ENCODE data around the gene ADAMTS7.
"Not testable (repeated sequence)": the region's sequence is repeated elsewhere in the genome, so short reads cannot be mapped to it uniquely, and the experiment has no call there.

The ADAMTS7 gene

GRCh38 chr15:78828920-78829319 is 17.7 kb upstream of the ADAMTS7 start:
- DNase-seq (ENCODE audit: low spot score) = no peak

- DNase-seq (ENCODE audit: low spot score) = no peak
These were observed 11.2 kb upstream of the ADAMTS7 start for GRCh38 chr15:78822514-78822913.

- DNase-seq (ENCODE audit: low spot score) = no peak
These were observed 540 bp upstream of the ADAMTS7 start for GRCh38 chr15:78811825-78812183.

GRCh38 chr15:78810362-78811123 is 721 bp downstream of the ADAMTS7 start:
- no peak for DNase-seq (ENCODE audit: low spot score)

GRCh38 chr15:78810003-78810361 is 1.3 kb downstream of the ADAMTS7 start:
- DNase-seq (ENCODE audit: low spot score) = no peak

GRCh38 chr15:78808550-78808949 is 2.7 kb downstream of the ADAMTS7 start:
- DNase-seq (ENCODE audit: low spot score) = peak; percentile 44

GRCh38 chr15:78807359-78807758 is 3.9 kb downstream of the ADAMTS7 start:
- DNase-seq (ENCODE audit: low spot score) = no peak

GRCh38 chr15:78804391-78804792 is 6.9 kb downstream of the ADAMTS7 start:
- no peak for DNase-seq (ENCODE audit: low spot score)

GRCh38 chr15:78800806-78801205 is 10.5 kb downstream of the ADAMTS7 start:
- DNase-seq (ENCODE audit: low spot score) = no peak

GRCh38 chr15:78800189-78800588 is 11.1 kb downstream of the ADAMTS7 start:
- DNase-seq (ENCODE audit: low spot score) = no peak

- not testable (repeated sequence) for DNase-seq (ENCODE audit: low spot score)
These were observed 12.2 kb downstream of the ADAMTS7 start for GRCh38 chr15:78799102-78799501.

- not testable (repeated sequence) for DNase-seq (ENCODE audit: low spot score)
These were observed 12.9 kb downstream of the ADAMTS7 start for GRCh38 chr15:78798355-78798754.

- DNase-seq (ENCODE audit: low spot score) = no peak
These were observed 13.3 kb downstream of the ADAMTS7 start for GRCh38 chr15:78797951-78798350.

- no peak for DNase-seq (ENCODE audit: low spot score)
These were observed 14.8 kb downstream of the ADAMTS7 start for GRCh38 chr15:78796510-78796909.

GRCh38 chr15:78795043-78795442 is 16.2 kb downstream of the ADAMTS7 start:
- no peak for DNase-seq (ENCODE audit: low spot score)

- DNase-seq (ENCODE audit: low spot score) = not testable (repeated sequence)
These were observed 16.8 kb downstream of the ADAMTS7 start for GRCh38 chr15:78794446-78794845.

GRCh38 chr15:78791357-78791756 is 19.9 kb downstream of the ADAMTS7 start:
- DNase-seq (ENCODE audit: low spot score) = no peak

GRCh38 chr15:78790027-78790426 is 21.2 kb downstream of the ADAMTS7 start:
- DNase-seq (ENCODE audit: low spot score) = no peak

GRCh38 chr15:78789615-78790014 is 21.6 kb downstream of the ADAMTS7 start:
- DNase-seq (ENCODE audit: low spot score) = no peak

GRCh38 chr15:78788016-78788660 is 23.1 kb downstream of the ADAMTS7 start:
- no peak for DNase-seq (ENCODE audit: low spot score)

- DNase-seq (ENCODE audit: low spot score) = not testable (repeated sequence)
These were observed 28.9 kb downstream of the ADAMTS7 start for GRCh38 chr15:78782402-78782801.

- DNase-seq (ENCODE audit: low spot score) = not testable (repeated sequence)
These were observed 29.9 kb downstream of the ADAMTS7 start for GRCh38 chr15:78781381-78781780.

GRCh38 chr15:78779975-78780374 is 31.3 kb downstream of the ADAMTS7 start:
- DNase-seq (ENCODE audit: low spot score) = not testable (repeated sequence)
